Bronchial epithelial cell (primary cell): ENCODE data around the gene NLGN2. TPM values are rescaled to one million over a fixed set of nuclear protein-coding genes. Genes with fewer than 3 reads are reported as not detected.
A peak's percentile ranks its signal among the peaks of the same experiment; 100 is the strongest.

ENCODE experiments used
- DNase-seq: peaks from one replicate; pipeline ENCODE4 v3.0.0-alpha.2; 2010; ENCODE audit warnings: low read depth
- FAIRE-seq: peaks from 2 replicates; lab custom pipeline; 2011; peaks lifted over from hg19 to GRCh38; lab: Jason Lieb, UNC
- H3K27me3 ChIP-seq: 2 replicates; pipeline ENCODE4 v1.5.1; 2011; ENCODE audit warnings: low read length; ENCODE audit not compliant: control insufficient read depth, insufficient read depth
- H3K36me3 ChIP-seq: 2 replicates; pipeline ENCODE4 v1.5.1; 2011; ENCODE audit warnings: low read length; ENCODE audit not compliant: control insufficient read depth, insufficient read depth
- H3K4me3 ChIP-seq: 2 replicates; pipeline ENCODE4 v1.5.1; 2011; ENCODE audit warnings: mild to moderate bottlenecking, low read depth, low read length, control low read depth
- CTCF ChIP-seq: IDR thresholded peaks from 2 replicates; pipeline ENCODE4 v1.5.1; 2011; ENCODE audit warnings: mild to moderate bottlenecking, moderate library complexity, low read length, control low read depth, inconsistent platforms; ENCODE audit not compliant: insufficient read depth, severe bottlenecking
- total RNA-seq: library from RNA; depleted of rRNA; stranded (reverse); fragments of >200 nt; gene quantifications from 2 replicates; pipeline ENCODE4 v1.2.1, GENCODE V29; 2014

NLGN2 gene
- total RNA-seq, 1 donor from 2014 or later: 0.79 TPM

DNA sequence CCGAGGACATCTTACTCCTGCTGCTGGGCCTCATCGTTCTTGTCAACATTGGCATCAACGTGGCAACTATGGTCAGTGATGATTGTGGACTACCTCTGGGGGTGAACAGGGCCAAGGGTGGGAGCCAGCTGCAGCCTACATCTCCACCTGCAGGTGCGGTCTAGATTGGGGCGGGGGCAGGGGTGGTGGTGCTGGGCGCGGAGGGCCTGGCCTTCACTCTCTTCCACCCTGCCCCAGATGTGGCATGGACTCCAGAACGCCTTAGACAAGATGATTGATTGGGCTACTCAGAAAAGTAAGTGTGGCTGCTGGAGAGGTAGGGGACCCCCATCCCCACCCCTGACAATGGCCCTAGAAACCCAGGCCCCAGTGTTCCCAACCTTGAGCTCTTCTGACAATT lies 18.1 kb downstream of the NLGN2 start:
- Histone ChIP-seq H3K36me3 (no peaks in the 10 kb centered on the region), H3K27me3 (no peaks in the 10 kb centered on the region), H3K4me3 (no peak overlapping the region)
- no peak for DNase-seq
- no peak for FAIRE-seq
- TF ChIP-seq CTCF: no peak

DNA sequence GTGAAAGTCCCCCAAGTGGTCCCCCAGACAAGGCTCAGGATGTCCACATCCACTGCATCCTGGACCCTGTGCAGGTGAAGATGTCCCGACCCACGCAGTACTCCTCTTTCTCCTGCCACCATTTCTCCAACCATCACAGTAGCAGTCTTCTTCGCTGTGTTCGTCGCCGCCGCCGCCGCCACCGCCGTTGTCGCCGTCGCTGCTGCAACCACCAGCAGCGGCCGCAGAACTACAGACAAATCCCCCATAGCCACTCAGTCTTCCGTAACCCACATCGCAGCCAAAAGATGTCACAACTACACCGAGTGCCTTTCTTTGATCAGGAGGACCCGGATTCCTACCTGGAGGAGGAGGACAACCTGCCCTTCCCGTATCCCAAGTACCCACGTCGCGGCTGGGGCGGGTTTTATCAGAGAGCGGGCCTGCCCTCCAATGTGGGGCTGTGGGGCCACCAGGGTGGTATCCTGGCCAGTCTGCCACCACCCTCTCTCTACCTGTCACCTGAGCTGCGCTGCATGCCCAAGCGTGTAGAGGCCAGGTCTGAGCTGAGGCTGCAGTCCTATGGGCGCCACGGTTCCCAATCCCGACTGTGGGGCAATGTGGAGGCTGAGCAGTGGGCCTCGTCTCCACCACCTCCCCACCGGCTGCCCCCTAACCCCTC lies 18.7 kb downstream of the NLGN2 start:
- Histone ChIP-seq H3K36me3 (no peaks in the 10 kb centered on the region), H3K4me3 (no peak overlapping the region), H3K27me3 (no peaks in the 10 kb centered on the region)
- no peak for TF ChIP-seq CTCF
- FAIRE-seq (peak; percentile 18), DNase-seq (no peak)

DNA sequence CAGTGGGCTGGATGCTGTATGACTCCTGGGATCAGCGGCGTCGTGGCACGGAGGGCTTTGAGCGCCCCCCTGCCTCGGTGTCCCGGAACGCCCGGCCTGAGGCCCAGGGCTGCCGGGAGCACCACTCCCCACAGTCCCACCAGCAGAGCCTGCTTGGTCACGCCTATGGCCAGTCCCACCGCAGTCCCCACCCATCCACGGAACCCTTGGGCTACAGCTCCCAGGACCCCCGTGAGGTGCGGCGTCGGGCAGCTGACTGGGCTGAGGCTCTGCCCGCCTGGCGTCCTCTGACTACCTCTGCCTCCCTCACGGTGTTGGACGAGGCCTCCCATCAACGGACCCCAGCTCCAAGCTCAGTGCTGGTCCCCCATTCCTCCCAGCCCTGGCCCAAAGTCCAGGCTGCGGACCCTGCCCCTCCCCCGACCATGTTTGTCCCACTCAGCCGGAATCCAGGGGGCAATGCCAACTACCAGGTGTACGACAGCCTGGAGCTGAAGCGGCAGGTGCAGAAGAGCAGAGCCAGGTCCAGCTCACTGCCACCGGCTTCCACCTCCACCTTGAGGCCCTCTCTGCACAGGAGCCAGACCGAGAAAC lies 19.3 kb downstream of the NLGN2 start:
- no peak for TF ChIP-seq CTCF
- no peaks in the 10 kb centered on the region for H3K36me3 ChIP-seq
- no peaks in the 10 kb centered on the region for H3K27me3 ChIP-seq
- FAIRE-seq (no peak), DNase-seq (no peak)
- H3K4me3 ChIP-seq: no peak overlapping the region

DNA sequence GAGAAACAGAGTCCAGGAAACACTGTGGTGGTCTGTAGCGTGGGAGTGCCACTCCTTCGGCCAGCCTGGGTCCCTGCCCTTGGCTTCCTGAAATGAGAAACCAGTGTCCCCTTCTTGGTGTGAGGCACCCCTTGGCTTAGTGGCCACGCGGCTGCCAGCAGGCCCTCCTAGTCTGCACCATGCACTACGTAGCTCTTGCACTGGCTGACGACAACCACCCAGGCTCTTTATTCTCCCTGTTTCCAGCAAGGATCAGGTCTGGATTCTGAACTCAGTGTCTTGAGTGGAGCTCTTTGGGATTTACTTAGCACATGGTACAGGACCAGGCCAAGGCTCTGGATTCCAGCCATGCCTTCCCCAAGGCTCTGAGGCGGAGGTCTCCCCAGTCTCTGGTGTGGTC lies 19.9 kb downstream of the NLGN2 start:
- no peak for DNase-seq
- no peak for FAIRE-seq
- no peak overlapping the region for H3K4me3 ChIP-seq
- TF ChIP-seq CTCF: no peak
- H3K36me3 ChIP-seq: no peaks in the 10 kb centered on the region
- H3K27me3 ChIP-seq: no peaks in the 10 kb centered on the region

DNA sequence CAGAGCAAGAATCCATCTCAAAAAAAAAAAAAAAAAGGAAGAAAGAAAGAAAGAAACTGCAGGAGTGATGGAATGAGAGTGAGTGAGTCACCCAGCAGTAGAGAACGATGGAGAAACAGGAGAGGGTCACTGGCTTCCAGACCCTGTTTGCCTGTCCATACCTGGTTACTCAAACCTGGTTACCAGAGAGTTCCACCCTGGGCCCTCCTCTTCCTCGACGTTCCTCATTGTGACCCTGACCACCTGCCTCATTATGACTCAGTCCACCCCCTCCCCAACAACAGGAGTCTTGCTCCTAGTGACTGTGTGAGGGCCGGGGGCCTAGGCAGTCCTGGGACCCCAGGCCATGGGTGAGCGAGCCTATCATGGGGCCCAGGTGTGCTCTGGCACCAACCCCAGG lies 20.9 kb downstream of the NLGN2 start, which contains the start of gene SPEM3:
SPEM3 (plus strand) TSS at position 301 of the 400 bp plus-strand sequence; CDS start at position 347, 46 bp downstream.
- DNase-seq: no peak
- FAIRE-seq: no peak
- no peaks in the 10 kb centered on the region for H3K27me3 ChIP-seq
- no peak for TF ChIP-seq CTCF
- no peak within 1 kb of the TSS for H3K4me3 ChIP-seq
- no peaks in the 10 kb centered on the region for H3K36me3 ChIP-seq
